ENCODE results near the gene SETD7.
"Not testable (repeated sequence)": the region's sequence is repeated elsewhere in the genome, so short reads cannot be mapped to it uniquely, and the experiment has no call there.

The SETD7 gene

GRCh38 chr4:139465922-139466321, 90.1 kb downstream of the SETD7 start:
- no peak for DNase-seq (ENCODE audit: low read depth)

- DNase-seq (ENCODE audit: low read depth), result not testable (repeated sequence)
Observed at GRCh38 chr4:139464512-139464911, 91.5 kb downstream of the SETD7 start.

GRCh38 chr4:139461022-139461628, 94.9 kb downstream of the SETD7 start:
- peak; percentile 15 for DNase-seq (ENCODE audit: low read depth)

- DNase-seq (ENCODE audit: low read depth), result no peak
Observed at GRCh38 chr4:139460565-139460964, 95.5 kb downstream of the SETD7 start.

GRCh38 chr4:139458999-139459398, 97.0 kb downstream of the SETD7 start:
- DNase-seq (ENCODE audit: low read depth), result peak; percentile 42

- DNase-seq (ENCODE audit: low read depth), result no peak
Observed at GRCh38 chr4:139458543-139458942, 97.5 kb downstream of the SETD7 start.

GRCh38 chr4:139457318-139457717, 98.7 kb downstream of the SETD7 start:
- no peak for DNase-seq (ENCODE audit: low read depth)

GRCh38 chr4:139455126-139455538, 100.9 kb downstream of the SETD7 start:
- no peak for DNase-seq (ENCODE audit: low read depth)

- peak; percentile 92 for DNase-seq (ENCODE audit: low read depth)
Observed at GRCh38 chr4:139454111-139455045, 101.6 kb downstream of the SETD7 start, which contains the start of gene RAB33B. Gene RAB33B, plus strand, starts transcription at chr4:139454121. Its CDS starts 75 bp downstream, at chr4:139454196.

GRCh38 chr4:139453371-139454110, 102.5 kb downstream of the SETD7 start:
- DNase-seq (ENCODE audit: low read depth), result peak; percentile 99

GRCh38 chr4:139453041-139453370, 103.0 kb downstream of the SETD7 start:
- DNase-seq (ENCODE audit: low read depth), result no peak

- no peak for DNase-seq (ENCODE audit: low read depth)
Observed at GRCh38 chr4:139451997-139452396, 104.0 kb downstream of the SETD7 start.

GRCh38 chr4:139450586-139450985, 105.4 kb downstream of the SETD7 start:
- DNase-seq (ENCODE audit: low read depth), result no peak

GRCh38 chr4:139447078-139447477, 108.9 kb downstream of the SETD7 start:
- not testable (repeated sequence) for DNase-seq (ENCODE audit: low read depth)
